Immature natural killer cell (primary cell): Measurements from ENCODE around the gene MAP1S. TPM values are rescaled to one million over a fixed set of nuclear protein-coding genes. Genes with fewer than 3 reads are reported as not detected.
"Not testable (repeated sequence)": the region's sequence is repeated elsewhere in the genome, so short reads cannot be mapped to it uniquely, and the experiment has no call there.

Experiments used
- DNase-seq, 3 donors: peaks; one replicate each; pipeline ENCODE4 v3.0.0; 2022; ENCODE audit warnings: mixed read lengths in 1 of 3
- H3K27ac Mint-ChIP-seq, 6 donors: one replicate each; pipeline ENCODE4 v1.8.0; 2020; ENCODE audit warnings: mixed read lengths in 6 of 6, mild to moderate bottlenecking in 5 of 6, inconsistent platforms in 4 of 6, moderate library complexity in 3 of 6
- H3K27me3 Mint-ChIP-seq, 3 donors: one replicate each; pipeline ENCODE4 v1.8.0; 2020 to 2021; ENCODE audit warnings: low read depth in 3 of 3, mild to moderate bottlenecking in 3 of 3, mixed read lengths in 3 of 3, moderate library complexity in 3 of 3, inconsistent platforms in 1 of 3
- H3K36me3 Mint-ChIP-seq, 3 donors: one replicate each; pipeline ENCODE4 v1.8.0; 2020; ENCODE audit warnings: mixed read lengths in 3 of 3, inconsistent platforms in 2 of 3, mild to moderate bottlenecking in 2 of 3
- H3K4me1 Mint-ChIP-seq, 2 donors: one replicate each; pipeline ENCODE4 v1.8.0; 2020; ENCODE audit warnings: inconsistent platforms in 2 of 2, mild to moderate bottlenecking in 2 of 2, mixed read lengths in 2 of 2, moderate library complexity in 1 of 2
- H3K4me3 Mint-ChIP-seq, 5 donors: one replicate each; pipeline ENCODE4 v1.8.0; 2020; ENCODE audit warnings: mild to moderate bottlenecking in 5 of 5, mixed read lengths in 5 of 5, inconsistent platforms in 3 of 5, moderate library complexity in 3 of 5
- H3K9me3 Mint-ChIP-seq, 6 donors: one replicate each; pipeline ENCODE4 v1.8.0; 2020; ENCODE audit warnings: mild to moderate bottlenecking in 6 of 6, mixed read lengths in 6 of 6, inconsistent platforms in 4 of 6, moderate library complexity in 3 of 6
- polyA plus RNA-seq, 3 donors: library from polyadenylated mRNA; unstranded; fragments of 300-500 nt; fragmentation: Illumina TruSeq; gene quantifications; one replicate each; pipeline ENCODE4 v1.2.3, GENCODE V29; 2021

MAP1S gene
- polyA plus RNA-seq, 3 donors from 2014 or later = 14.7 to 51.5 (median 17.7) TPM

- peaks cover 3 to 33% (median 19%) of the 10 kb centered on the region in 3 donors for H3K36me3 Mint-ChIP-seq
- no peak for DNase-seq
- no peaks in the 10 kb centered on the region for H3K27me3 Mint-ChIP-seq
- no peaks in the 10 kb centered on the region for H3K9me3 Mint-ChIP-seq
- H3K4me1 Mint-ChIP-seq = peaks cover 6 to 10% of the 10 kb centered on the region in 2 donors
- no peak overlapping the region for H3K4me3 Mint-ChIP-seq
- H3K27ac Mint-ChIP-seq = no peak overlapping the region
Observed at GRCh38 chr19:17767559-17767958, 48.3 kb downstream of the MAP1S start.

- Mint-ChIP-seq H3K27me3 (no peaks in the 10 kb centered on the region), H3K4me1 (peaks cover 0 to 6% of the 10 kb centered on the region in 2 donors), H3K36me3 (peaks cover 12 to 26% (median 15%) of the 10 kb centered on the region in 3 donors), H3K9me3 (no peaks in the 10 kb centered on the region), H3K4me3 (no peak overlapping the region), H3K27ac (no peak overlapping the region)
- DNase-seq = no peak
Observed at GRCh38 chr19:17770613-17771012, 51.3 kb downstream of the MAP1S start.

- DNase-seq = no peak
- Mint-ChIP-seq H3K4me3 (no peak overlapping the region), H3K9me3 (no peaks in the 10 kb centered on the region), H3K27ac (no peak overlapping the region), H3K4me1 (peaks cover 0 to 2% of the 10 kb centered on the region in 2 donors), H3K36me3 (peaks cover 11 to 20% (median 12%) of the 10 kb centered on the region in 3 donors), H3K27me3 (no peaks in the 10 kb centered on the region)
Observed at GRCh38 chr19:17772172-17772571, 52.9 kb downstream of the MAP1S start.

GRCh38 chr19:17775245-17775927 lies 56.1 kb downstream of the MAP1S start:
- H3K9me3 Mint-ChIP-seq = no peaks in the 10 kb centered on the region
- peaks cover 0 to 1% (median 0%) of the 10 kb centered on the region in 3 donors for H3K27me3 Mint-ChIP-seq
- peak in 2 of 3 donors; percentile 24 to 31 for DNase-seq
- H3K27ac Mint-ChIP-seq = peak overlapping the region in 1 of 6 donors; percentile 40
- H3K36me3 Mint-ChIP-seq = peaks cover 9 to 12% (median 11%) of the 10 kb centered on the region in 3 donors
- H3K4me3 Mint-ChIP-seq = no peak overlapping the region
- H3K4me1 Mint-ChIP-seq = peaks cover 6 to 14% of the 10 kb centered on the region in 2 donors

- DNase-seq = no peak
- Mint-ChIP-seq H3K9me3 (no peaks in the 10 kb centered on the region), H3K4me3 (no peak overlapping the region), H3K36me3 (peaks cover 9 to 12% (median 11%) of the 10 kb centered on the region in 3 donors), H3K27ac (peak overlapping the region in 1 of 6 donors; percentile 51), H3K27me3 (peaks cover 0 to 1% (median 0%) of the 10 kb centered on the region in 3 donors), H3K4me1 (peaks cover 6 to 14% of the 10 kb centered on the region in 2 donors)
Observed at GRCh38 chr19:17775991-17776803, 56.9 kb downstream of the MAP1S start.

- H3K27me3 Mint-ChIP-seq, H3K9me3 Mint-ChIP-seq, H3K27ac Mint-ChIP-seq, H3K4me3 Mint-ChIP-seq, DNase-seq: not testable (repeated sequence)
- Mint-ChIP-seq H3K36me3 (peaks cover 10 to 14% (median 12%) of the 10 kb centered on the region in 3 donors), H3K4me1 (peaks cover 6 to 14% of the 10 kb centered on the region in 2 donors)
Observed at GRCh38 chr19:17777840-17778239, 58.6 kb downstream of the MAP1S start.

GRCh38 chr19:17778251-17778967 lies 59.1 kb downstream of the MAP1S start:
- H3K4me3 Mint-ChIP-seq = peak overlapping the region in 1 of 5 donors; percentile 15
- no peaks in the 10 kb centered on the region for H3K9me3 Mint-ChIP-seq
- no peak overlapping the region for H3K27ac Mint-ChIP-seq
- peaks cover 6 to 14% of the 10 kb centered on the region in 2 donors for H3K4me1 Mint-ChIP-seq
- H3K36me3 Mint-ChIP-seq = peaks cover 10 to 11% (median 10%) of the 10 kb centered on the region in 3 donors
- DNase-seq = peak; percentile 30 to 41 (median 35)
- H3K27me3 Mint-ChIP-seq = peaks cover 2 to 3% (median 3%) of the 10 kb centered on the region in 3 donors

- Mint-ChIP-seq H3K4me3 (peak overlapping the region in 3 of 5 donors; percentile 15 to 60 (median 37)), H3K27me3 (peaks cover 2 to 3% (median 3%) of the 10 kb centered on the region in 3 donors), H3K9me3 (no peaks in the 10 kb centered on the region)
Observed at GRCh38 chr19:17778968-17779929, 60.0 kb downstream of the MAP1S start.

GRCh38 chr19:17780781-17781180 lies 61.5 kb downstream of the MAP1S start:
- no peak for DNase-seq
- H3K4me1 Mint-ChIP-seq = peaks cover 12% of the 10 kb centered on the region in 2 donors
- no peaks in the 10 kb centered on the region for H3K9me3 Mint-ChIP-seq
- peaks cover 2 to 5% (median 3%) of the 10 kb centered on the region in 3 donors for H3K27me3 Mint-ChIP-seq
- peaks cover 9 to 16% (median 11%) of the 10 kb centered on the region in 3 donors for H3K36me3 Mint-ChIP-seq
- no peak overlapping the region for H3K4me3 Mint-ChIP-seq
- H3K27ac Mint-ChIP-seq = no peak overlapping the region

More at GRCh38 chr19:17778968-17779929, 60.0 kb downstream of the MAP1S start:
- Mint-ChIP-seq H3K4me1 (peaks cover 8 to 14% of the 10 kb centered on the region in 2 donors), H3K27ac (no peak overlapping the region), H3K36me3 (peaks cover 9 to 16% (median 11%) of the 10 kb centered on the region in 3 donors)
- DNase-seq = no peak

GRCh38 chr19:17783721-17784120 lies 64.4 kb downstream of the MAP1S start:
- not testable (repeated sequence) for H3K27ac Mint-ChIP-seq

More at GRCh38 chr19:17783721-17784120, 64.4 kb downstream of the MAP1S start:
- H3K27me3 Mint-ChIP-seq, DNase-seq, H3K4me3 Mint-ChIP-seq, H3K9me3 Mint-ChIP-seq: not testable (repeated sequence)
- Mint-ChIP-seq H3K36me3 (peaks cover 13 to 22% (median 14%) of the 10 kb centered on the region in 3 donors), H3K4me1 (peaks cover 9 to 12% of the 10 kb centered on the region in 2 donors)
